DMS114 treated with DMSO at 0.1 percent for 48 hours (cell line): ENCODE data around the gene SETD6.

Experiments
- DNase-seq: peaks from one replicate; lab custom pipeline; 2025; ENCODE audit not compliant: unreplicated experiment; lab: John Stamatoyannopoulos, UW

The SETD6 gene

DNA sequence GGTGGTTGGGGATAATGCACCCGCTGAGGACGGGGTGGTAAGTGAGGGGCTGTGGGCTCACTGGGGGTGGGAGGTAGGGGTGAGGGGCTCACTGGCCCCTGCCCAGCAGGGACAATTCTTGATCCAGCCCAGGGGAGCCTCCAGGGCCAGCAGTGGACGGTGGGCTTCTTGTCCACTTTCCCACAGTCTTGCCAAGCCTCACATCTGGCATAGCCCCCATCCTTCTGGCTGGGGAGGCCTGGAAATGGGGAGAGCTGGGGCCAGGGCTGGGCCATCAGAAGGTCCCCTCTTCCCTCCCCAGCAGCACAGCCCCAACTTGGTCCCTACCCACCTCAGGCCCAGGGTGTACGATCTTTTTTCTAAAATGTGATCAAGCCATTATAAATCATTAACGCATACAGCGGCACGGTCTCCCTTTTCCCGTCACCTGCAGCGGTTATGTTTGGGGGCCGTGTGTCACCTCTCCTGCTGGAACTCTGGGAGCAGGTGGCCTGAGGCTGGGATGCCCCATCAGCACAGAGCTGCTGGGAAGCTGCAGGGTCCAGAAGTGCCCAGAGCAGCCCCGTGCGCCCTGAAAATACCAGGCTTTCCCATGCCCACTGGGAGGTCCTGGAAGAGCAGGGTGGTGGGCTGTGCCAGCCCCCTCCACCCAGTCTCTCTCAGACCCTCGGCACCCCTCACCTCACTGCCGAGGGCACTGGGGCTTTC is 7.2 kb upstream of the SETD6 start:
- no peak for DNase-seq

DNA sequence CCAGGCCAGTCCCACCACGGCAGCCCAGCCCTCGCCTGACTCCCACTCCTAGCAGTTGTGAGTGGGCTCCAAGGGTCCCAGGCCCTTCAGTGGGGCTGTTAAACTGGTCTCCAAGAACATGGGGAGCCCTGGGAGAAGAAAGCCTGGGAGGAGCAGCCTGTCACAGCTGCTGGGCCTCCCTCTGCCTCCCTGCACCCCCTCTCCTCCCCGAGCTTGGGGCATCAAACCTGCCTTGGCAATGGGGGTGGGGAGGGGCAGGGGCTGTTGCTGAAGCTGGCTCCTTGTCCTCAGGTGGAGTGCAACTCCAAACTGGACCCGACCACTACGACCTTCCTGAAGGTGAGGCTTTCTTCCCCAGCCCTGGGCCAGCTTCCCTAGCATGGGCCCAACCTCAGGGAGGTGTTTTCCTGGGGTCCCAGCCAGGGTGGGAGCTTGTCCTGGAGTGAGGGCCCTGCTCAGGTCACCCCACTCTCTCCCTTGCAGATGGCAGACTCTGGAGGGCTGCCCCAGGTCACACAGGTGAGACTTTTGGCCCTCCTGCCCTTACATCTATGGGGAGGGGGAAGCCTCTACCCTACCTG is 6.6 kb upstream of the SETD6 start:
- DNase-seq: no peak

DNA sequence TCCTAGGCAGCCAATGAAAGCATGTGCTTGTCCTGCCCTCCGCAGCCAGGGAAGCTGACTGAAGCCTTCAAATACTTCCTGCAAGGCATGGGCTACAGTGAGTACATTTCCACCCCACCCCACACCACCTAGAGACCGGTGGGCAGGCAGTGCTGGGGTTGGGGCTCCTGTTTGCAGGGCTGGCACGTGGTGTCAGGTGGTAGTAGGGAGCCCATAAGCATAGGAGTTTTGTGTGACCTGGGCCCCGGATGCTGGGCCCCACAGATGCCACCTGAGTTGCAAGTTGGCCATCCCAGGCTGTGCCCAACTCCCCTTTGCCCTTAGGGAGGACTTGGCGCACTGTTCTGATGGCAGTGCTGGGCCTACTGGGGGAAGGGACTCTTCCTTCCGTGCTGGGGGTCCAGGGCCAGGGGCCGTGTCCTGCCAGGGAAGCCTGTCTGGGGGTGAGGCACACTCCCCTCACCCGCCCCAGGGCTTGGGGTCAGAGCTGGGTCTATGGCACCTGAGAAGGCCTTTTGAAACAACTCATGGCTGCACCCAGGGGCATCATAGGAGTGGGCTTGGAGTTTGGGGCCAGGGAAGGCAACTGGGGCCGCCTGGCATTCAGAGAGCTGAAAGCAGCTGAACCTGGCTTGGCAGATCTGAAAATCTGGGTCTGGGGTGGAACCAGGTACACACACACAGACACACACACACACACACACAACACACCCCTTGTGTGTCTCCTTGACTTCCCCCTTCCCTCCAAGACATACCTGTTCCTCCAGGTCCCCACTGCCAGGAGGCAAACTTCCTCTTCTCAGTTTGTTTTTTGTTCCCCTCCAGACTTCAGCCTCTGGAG is 5.8 kb upstream of the SETD6 start:
- no peak for DNase-seq

DNA sequence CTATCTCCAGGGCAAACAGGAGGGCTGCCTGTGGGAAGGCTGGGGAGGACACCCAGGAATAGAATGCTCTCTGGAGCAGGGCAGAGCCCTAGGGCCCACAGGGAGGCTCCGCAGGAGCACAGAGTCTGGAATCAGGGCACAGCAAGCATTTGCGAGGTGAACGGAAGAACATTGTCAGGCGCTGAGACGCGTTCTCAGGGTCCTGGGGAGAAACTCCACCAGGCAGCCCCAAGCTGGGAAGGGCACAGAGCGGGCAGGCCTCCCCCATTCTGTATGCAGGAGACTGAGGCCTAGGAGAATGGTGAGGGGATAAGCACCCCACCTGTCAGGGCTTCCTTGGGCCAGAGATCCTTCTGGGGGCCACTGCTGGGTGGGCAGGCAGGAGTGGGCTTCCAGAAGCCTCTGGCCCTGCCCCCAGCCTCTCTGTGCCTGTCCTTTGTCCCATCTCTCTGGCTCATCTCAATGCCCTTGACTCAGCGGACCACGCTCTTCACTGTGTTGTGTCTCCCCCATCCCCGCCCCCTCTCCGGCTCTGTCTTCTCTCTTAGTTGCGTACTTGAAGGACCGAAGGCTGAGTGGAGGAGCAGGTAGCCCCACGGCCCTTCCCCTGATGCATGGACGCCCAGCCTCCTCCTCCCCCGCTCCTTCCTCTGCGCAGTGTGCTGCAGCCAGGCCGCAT is 5.1 kb upstream of the SETD6 start:
- DNase-seq: no peak

DNA sequence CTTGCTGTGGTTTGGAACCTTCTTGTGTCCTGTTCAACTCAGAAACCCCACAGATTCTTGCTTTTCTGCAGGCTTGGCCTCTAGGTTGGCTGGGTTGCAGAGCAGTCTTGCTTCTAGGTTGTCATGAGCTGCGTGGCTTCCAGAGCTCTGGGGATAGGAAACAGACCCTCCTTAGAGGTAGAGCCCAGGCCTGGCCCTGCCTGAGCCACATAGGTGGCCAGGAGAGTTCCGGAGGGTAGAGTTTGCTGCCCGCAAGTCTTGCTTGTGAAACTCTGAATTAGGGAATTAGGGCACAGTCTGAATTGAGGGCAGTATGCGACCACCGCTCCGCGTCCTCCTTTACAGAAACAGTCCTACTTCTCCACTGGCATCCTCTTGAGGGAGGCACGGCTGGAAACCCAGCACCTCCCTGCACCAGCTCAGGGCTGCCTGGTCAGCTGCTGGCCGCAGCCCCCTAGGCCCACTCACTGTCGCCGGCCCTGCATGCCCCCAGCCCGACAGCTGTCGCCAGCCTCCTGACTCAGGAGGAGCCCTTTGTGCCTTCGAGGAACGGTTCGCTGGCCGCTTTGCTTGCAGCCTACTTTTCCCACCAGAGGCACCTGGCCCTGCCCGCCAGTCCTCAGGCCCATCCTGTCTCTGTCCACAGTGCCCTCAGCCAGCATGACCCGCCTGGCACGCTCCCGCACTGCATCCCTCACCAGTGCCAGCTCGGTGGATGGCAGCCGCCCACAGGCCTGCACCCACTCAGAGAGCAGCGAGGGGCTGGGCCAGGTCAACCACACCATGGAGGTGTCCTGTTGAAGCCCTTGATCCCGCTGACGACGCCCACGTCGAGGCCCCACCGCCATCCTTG is 4.3 kb upstream of the SETD6 start:
- DNase-seq: no peak

DNA sequence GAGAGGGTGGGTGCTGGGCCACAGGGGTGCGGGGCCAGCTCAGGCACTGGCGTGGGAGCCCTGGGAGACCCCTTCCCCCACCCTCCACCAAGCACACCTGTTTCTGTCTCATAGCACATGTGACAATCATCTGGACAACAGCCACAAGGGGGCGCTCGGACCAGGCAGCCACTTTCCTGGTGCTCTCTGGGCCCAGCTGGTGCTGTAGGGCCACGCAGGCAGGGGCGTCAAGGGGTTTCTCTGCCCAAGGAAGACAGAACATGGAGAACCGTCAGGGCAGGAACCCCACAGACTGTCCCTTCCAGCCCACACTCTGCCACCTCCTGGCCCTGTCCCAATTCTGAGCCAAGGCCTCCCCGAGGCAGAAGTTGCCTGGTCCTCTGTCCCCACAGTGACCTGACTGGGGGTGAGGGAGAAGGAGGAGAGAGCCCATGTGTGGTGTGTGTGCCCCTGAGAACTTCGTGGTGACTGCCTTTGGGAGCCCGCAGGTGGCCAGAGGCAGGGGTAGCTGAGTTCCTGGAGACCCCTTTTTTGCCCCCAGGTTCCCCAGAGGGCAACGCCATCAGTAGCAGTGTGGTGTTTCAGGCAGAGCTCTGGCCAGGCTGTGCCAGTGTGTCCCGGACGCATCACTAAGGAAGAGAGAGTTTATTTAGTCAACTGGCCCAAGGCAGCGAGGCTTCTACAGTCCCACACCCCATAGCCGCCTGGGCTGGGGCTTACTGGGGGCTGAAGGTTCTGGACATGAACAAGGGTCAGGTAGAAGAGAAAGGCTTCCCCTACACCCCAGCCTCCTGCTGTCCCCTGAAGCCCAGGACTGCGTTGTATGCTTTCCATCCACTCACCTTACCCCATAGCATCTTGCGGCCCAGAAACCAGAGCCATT is 3.1 kb upstream of the SETD6 start:
- peak; percentile 48 for DNase-seq

DNA sequence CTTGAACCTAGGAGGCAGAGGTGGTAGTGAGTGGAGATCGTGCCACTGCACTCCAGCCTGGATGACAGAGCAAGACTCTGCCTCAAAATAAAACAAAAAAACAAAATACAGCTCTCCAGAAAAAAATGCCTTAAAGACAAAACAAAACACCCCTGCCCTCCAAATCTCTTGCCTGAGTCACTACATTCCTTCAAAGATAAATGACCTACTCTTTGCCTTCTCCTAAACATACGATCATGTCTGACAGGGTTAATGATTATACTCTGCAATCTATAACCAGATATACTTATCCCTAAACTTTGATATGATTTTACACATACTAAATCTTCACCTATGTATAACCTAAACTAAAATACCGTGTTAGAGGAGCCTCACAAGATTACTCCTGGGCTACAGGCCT is 1.4 kb upstream of the SETD6 start:
- DNase-seq: no peak

DNA sequence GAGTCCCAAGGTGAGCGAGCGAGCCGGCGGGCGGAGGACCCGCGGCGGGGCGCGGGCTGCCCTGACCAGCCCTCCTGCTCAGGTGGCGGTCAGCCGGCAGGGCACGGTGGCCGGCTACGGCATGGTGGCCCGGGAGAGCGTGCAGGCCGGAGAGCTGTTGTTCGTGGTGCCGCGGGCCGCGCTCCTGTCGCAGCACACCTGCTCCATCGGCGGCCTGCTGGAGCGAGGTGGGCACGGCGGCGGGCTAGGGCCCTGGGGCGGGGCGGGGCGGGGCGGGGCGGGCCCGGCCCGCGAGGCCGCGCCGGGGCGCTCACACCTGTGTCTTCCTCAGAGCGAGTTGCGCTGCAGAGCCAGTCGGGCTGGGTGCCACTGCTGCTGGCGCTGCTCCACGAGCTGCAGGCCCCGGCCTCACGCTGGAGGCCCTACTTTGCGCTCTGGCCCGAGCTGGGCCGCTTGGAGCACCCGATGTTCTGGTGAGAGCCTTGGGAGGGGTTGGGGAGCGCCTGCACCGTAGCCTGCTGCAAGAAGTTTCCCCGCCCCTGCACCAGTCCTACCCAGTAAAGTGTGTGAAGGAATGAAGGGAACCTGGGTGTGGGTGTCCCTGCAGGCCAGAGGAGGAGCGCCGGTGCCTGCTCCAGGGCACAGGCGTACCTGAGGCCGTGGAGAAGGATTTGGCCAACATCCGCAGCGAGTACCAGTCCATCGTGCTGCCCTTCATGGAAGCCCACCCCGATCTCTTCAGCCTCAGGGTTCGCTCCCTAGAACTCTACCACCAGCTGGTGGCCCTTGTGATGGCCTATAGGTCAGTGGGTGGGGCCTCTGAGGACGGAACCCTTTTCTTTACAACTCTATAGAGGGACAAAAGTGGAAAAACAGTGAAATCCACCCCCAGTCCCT is 802 bp downstream of the SETD6 start:
- DNase-seq: peak; percentile 23

DNA sequence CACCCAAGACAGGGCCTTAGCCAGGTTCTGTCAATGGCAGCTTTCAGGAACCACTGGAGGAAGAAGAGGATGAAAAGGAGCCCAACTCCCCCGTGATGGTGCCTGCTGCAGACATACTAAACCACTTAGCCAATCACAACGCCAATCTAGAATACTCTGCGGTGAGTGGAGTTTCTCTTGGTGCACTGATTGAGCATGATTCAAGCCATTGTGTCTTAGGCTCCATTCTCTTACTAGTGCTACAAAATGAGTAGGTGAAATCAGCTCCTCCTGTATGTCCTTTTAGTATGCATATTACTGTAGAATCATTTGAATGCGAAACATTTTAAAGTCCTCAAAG is 1.4 kb downstream of the SETD6 start:
- DNase-seq: no peak

DNA sequence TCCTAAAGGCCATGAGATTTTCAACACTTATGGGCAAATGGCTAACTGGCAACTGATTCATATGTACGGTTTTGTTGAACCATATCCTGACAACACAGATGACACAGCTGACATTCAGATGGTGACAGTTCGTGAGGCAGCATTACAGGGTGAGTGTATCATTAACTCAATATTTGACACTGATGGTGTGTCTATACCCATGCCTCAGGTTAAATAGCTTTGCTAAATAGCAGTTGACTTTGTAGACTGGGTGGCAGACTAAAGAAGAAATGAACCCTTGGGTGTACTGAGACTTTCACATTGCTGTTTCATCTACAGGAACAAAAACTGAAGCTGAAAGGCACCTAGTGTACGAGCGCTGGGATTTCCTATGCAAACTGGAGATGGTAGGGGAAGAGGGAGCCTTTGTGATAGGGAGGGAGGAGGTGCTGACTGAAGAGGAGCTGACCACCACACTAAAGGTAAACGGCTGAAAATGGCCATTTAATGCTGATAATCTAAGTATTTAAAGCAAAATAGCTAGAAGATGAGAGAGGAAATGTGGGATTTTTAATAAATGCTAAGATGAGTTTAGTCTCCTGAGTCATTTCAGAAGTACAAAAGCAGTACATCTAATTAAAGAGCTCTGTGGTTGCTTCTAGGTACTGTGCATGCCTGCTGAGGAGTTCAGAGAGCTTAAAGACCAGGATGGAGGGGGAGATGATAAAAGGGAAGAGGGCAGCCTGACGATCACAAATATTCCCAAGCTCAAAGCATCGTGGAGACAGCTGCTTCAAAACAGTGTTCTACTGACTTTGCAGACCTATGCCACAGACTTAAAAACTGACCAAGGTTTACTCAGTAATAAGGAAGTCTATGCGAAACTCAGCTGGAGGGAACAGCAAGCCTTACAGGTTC is 3.0 kb downstream of the SETD6 start:
- DNase-seq: no peak

DNA sequence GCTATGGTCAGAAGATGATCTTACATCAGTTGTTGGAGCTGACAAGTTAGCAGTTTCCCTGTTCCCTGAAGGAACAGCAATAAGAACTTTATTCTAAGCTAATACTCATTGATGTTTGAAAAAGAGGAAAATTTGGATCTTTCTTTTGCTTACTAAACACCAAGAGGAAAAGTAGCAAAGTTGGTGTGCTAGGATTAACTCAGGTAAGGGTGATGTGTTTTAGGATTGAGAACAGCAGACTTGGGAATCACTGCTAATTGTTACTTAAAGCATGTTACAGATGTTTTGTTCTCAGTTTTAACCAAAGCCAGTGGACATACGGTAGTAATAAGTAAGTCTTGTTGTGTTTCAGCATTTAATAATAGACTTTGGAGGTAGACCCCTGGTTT is 3.7 kb downstream of the SETD6 start:
- DNase-seq: no peak

DNA sequence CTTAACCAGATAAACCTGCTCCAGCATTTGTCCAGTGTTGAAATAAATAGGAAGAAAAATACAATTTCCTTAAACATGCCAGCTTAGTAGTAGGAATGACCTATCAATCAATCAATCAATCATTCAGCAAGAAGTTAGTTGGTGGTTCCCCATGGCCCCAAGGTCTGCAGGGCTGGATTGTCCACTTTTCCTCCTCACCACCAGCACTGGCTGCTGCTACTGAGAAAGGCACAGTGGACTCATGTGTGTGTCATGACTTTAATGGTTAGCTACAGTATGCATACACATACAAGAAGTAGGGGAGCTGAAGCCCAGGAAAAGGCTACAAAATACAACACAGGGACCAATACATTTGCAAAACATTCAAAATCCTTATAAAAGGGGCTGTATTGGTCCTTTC is 4.4 kb downstream of the SETD6 start:
- DNase-seq: no peak

DNA sequence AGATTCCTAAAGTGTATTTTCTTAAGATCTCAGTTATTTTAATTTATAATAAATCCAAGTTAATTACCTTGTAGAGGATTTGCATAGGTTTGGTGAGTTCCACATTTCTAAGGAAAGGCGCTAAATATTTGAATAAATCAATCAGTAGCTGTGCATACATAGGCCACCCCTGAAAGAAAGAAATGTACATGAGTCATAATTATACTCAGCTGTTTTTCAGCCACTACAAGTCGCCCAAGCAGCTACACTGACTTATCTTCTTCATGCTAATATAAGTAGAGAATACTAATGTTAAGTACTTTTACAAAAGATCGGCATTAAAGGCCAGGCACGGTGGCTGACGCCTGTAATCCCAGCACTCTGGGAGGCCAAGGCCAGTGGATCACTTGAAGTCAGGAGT is 14.9 kb downstream of the SETD6 start:
- DNase-seq: no peak

DNA sequence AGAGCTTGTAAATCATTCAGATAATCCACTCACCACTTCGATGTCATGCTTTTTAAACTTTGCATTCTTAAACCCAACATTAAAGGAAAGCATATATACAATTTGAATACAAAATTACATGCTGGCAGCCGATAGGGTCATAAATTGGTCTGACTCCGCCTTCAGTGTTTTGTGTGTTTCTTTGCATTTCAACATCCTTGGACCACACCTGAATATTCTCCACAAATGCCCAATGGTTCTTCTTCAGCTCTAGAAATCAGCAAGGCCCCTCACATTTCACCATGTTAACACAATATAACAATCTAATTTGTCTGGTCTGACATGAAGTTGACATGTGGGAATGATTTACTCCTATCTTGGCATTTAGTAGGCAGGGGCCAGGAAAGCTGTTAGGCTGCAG is 17.1 kb downstream of the SETD6 start:
- no peak for DNase-seq

DNA sequence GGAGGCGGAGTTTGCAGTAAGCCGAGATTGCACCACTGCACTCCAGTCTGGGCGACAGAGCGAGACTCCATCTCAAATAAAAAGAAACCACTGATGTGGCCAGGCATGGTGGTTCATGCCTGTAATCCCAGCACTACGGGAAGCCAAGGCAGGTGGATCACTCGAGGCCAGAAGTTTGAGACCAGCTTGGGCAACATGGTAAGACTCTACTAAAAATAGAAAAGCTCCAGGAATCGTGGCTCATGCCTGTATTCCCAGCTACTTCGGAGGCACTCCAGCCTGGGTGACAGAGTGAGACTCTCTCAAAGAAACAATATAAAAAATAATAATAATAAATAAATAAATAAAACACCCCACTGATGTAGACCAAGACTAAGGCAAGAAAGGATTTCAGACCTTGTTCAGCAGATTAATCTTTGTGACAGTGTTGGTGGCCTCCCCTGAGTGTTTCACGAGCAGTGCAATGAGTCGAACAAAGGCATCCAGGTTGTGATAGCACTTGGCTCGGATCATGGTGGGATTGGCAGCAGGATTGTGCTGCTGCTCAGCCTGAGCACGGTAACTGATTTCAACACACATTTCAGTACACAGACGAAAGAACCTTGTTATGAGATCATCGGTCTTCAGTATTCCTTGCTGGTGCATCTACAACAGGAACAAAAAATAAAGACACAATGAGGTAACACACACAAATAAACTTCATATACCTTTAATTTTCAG is 18.6 kb downstream of the SETD6 start:
- DNase-seq: no peak

DNA sequence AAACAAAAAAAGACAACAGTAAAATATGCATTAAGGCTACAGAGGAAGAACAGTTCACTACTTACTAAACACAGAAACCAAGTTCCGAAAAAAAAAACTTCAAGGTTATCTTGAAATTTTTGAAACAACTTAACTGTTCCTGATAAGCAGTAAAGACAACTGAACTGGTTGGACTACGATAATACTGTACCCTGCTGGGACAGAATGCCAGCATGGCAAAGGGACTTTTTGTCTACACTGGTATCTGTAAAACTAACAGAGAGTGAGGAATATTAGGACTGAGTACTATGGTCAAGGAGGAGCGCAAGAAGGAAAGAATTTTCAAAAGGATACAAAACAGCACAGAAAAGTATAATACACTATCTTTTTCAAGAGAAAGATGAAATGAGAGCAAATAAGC is 19.8 kb downstream of the SETD6 start:
- no peak for DNase-seq

DNA sequence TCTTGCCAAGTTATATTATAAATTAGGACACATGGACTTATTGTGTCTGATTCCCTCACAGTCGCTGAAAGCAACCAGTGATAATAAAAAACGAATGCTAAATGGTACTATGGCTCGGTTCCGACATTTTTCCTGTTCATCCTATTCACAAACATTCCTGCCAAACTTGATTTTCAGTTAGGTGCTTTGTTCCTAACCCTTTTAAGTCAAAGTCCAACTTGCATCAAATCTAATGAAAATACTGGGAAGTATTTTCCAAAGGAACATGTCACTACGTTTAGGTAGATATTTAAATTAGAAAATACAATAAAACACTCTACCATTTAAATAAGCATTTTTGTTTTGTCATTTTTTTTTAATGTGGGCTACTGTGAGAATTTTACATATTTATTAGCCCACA is 21.0 kb downstream of the SETD6 start:
- DNase-seq: no peak
